ENCODE results near the gene CLDN6. TPM values are rescaled to one million over a fixed set of nuclear protein-coding genes. Genes with fewer than 3 reads are reported as not detected.

CLDN6 gene
- total and polyA plus RNA-seq, 2 of the 13 experiments (the other 11 are each of a cell fraction or from before 2014, with no cell fraction given), result 5.9 to 7.6 TPM

GRCh38 chr16:2968738-2969544 lies 49.0 kb downstream of the CLDN6 start, which contains the start of gene PAQR4 (continued):
- TF ChIP-seq MTERF4 (CRISPR knock-in tag; IDR thresholded peaks at IDR 0.05), result peak; percentile 100
- TF ChIP-seq ZNF275 (CRISPR knock-in tag; IDR thresholded peaks at IDR 0.05; ENCODE audit: borderline replicate concordance), result peak; percentile 99
- peak; percentile 95; the same call in 1 of the 2 replicates for TF ChIP-seq ISX (CRISPR knock-in tag; conservative IDR thresholded peaks at IDR 0.05)
- peak; percentile 81; the same call in 1 of the 2 replicates for TF ChIP-seq ARID2 (CRISPR knock-in tag; IDR thresholded peaks at IDR 0.05; ENCODE audit: borderline replicate concordance)
- peak; percentile 79; the same call in 1 of the 2 replicates for TF ChIP-seq CENPT (CRISPR knock-in tag; IDR thresholded peaks at IDR 0.05; ENCODE audit: low read depth)
- TF ChIP-seq SETDB1 (CRISPR knock-in tag; IDR thresholded peaks at IDR 0.05; ENCODE audit: borderline replicate concordance), result no peak
- no peak for TF ChIP-seq NFE2 (CRISPR knock-in tag; IDR thresholded peaks at IDR 0.05)
- TF ChIP-seq ZNF672 (CRISPR knock-in tag; IDR thresholded peaks at IDR 0.05), result no peak
- peak; percentile 75 for TF ChIP-seq ZNF329 (CRISPR knock-in tag; IDR thresholded peaks at IDR 0.05; ENCODE audit: low read depth)
- TF ChIP-seq FLYWCH1 (CRISPR knock-in tag; IDR thresholded peaks at IDR 0.05), result peak; percentile 96; the same call in 1 of the 2 replicates
- TF ChIP-seq ZNF530 (CRISPR knock-in tag; IDR thresholded peaks at IDR 0.05; ENCODE audit: low read depth), result peak; percentile 71; the same call in 1 of the 2 replicates
- TF ChIP-seq ZNF224 (CRISPR knock-in tag; IDR thresholded peaks at IDR 0.05), result peak; percentile 89; the same call in 1 of the 2 replicates
- no peak for TF ChIP-seq CCAR2 (optimal IDR thresholded peaks at IDR 0.05; ENCODE audit: low read depth, low read length)
- TF ChIP-seq FOXP1 (IDR thresholded peaks at IDR 0.05), result no peak
- TF ChIP-seq FOXP1 (CRISPR knock-in tag; IDR thresholded peaks at IDR 0.05), result 0 out of 2 replicates have a peak, but pooled peaks have one; percentile 39
- TF ChIP-seq HIC2 (CRISPR knock-in tag; IDR thresholded peaks at IDR 0.05; ENCODE audit: low read depth), result peak; percentile 96
- TF ChIP-seq ZNF549 (CRISPR knock-in tag; IDR thresholded peaks at IDR 0.05), result no peak
- no peak for TF ChIP-seq FOXM1 (CRISPR knock-in tag; IDR thresholded peaks at IDR 0.05)
- TF ChIP-seq DDIT3 (CRISPR knock-in tag; IDR thresholded peaks at IDR 0.05), result no peak
- TF ChIP-seq ZSCAN25 (CRISPR knock-in tag; IDR thresholded peaks at IDR 0.05), result peak; percentile 84
- no peak for TF ChIP-seq SOX13 (IDR thresholded peaks at IDR 0.05)
- peak in 1 of 2 experiments; percentile 52; a peak in 2 of 4 replicates for TF ChIP-seq SOX13 (CRISPR knock-in tag; conservative IDR thresholded peaks at IDR 0.05 in 1 of 2, IDR thresholded peaks at IDR 0.05 in 1 of 2)
- peak; percentile 99 for TF ChIP-seq ZNF607 (CRISPR knock-in tag; IDR thresholded peaks at IDR 0.05; ENCODE audit: borderline replicate concordance)
- peak; percentile 93; the same call in 1 of the 2 replicates for TF ChIP-seq ZNF441 (CRISPR knock-in tag; IDR thresholded peaks at IDR 0.05; ENCODE audit: borderline replicate concordance)
- TF ChIP-seq JDP2 (CRISPR knock-in tag; IDR thresholded peaks at IDR 0.05; ENCODE audit: borderline replicate concordance), result no peak; the same call in 1 of the 2 replicates
- peak; percentile 91; the same call in 1 of the 2 replicates for TF ChIP-seq ZKSCAN8 (CRISPR knock-in tag; IDR thresholded peaks at IDR 0.05; ENCODE audit: borderline replicate concordance)
- peak; percentile 95 for TF ChIP-seq TOE1 (CRISPR knock-in tag; IDR thresholded peaks at IDR 0.05)
- TF ChIP-seq SSRP1 (CRISPR knock-in tag; IDR thresholded peaks at IDR 0.05), result no peak
